ENCODE measurements around the gene UBE2D1. TPM values are rescaled to one million over a fixed set of nuclear protein-coding genes. Genes with fewer than 3 reads are reported as not detected.

Gene UBE2D1
- total RNA-seq, 1 experiment from 2014 or later, result 13.6 TPM

DNA sequence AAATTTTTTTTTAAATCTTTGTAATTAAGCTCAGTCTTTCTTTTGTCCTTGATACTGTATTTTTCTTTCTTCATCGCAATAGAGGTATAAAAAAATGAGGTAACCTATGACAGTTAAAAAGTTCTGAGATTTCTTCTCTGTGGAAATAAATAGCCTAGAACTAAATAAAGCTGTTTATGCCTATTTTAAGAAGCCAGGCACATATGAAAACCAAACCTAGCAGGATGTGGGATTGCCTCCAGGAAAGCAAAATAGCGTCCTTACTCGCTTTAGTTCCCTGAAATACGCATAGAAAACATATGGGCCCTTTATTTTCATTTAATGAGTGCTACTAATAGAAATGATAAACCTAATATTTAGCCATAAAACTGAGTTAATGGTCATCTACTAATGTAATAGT lies 6.6 kb downstream of the UBE2D1 start:
- peaks cover 34% of the 10 kb centered on the region for H4K20me1 ChIP-seq (ENCODE audit: low read length)
- ChIA-PET CTCF (no interaction called here), POLR2A (ENCODE audit: unreplicated experiment) (no interaction called here)
- intact Hi-C loops (cut with micrococcal nuclease), result no loop called here
- no TSS peak for BruUV-seq (replicated peaks)
- no peaks in the 10 kb centered on the region for H3K9me3 ChIP-seq (ENCODE audit: low read length)
- ATAC-seq, result no peak
- H2AFZ ChIP-seq (ENCODE audit: low read length), result no peak overlapping the region
- no peak for DNase-seq
- no peaks in the 10 kb centered on the region for H3K27me3 ChIP-seq (ENCODE audit: low read length)
- H3F3A ChIP-seq (ENCODE audit: low read length, unreplicated experiment), result no peaks in the 10 kb centered on the region
- TF ChIP-seq, protein P1, sequence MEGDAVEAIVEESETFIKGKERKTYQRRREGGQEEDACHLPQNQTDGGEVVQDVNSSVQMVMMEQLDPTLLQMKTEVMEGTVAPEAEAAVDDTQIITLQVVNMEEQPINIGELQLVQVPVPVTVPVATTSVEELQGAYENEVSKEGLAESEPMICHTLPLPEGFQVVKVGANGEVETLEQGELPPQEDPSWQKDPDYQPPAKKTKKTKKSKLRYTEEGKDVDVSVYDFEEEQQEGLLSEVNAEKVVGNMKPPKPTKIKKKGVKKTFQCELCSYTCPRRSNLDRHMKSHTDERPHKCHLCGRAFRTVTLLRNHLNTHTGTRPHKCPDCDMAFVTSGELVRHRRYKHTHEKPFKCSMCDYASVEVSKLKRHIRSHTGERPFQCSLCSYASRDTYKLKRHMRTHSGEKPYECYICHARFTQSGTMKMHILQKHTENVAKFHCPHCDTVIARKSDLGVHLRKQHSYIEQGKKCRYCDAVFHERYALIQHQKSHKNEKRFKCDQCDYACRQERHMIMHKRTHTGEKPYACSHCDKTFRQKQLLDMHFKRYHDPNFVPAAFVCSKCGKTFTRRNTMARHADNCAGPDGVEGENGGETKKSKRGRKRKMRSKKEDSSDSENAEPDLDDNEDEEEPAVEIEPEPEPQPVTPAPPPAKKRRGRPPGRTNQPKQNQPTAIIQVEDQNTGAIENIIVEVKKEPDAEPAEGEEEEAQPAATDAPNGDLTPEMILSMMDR (conservative IDR thresholded peaks at IDR 0.05; ENCODE audit: low read depth, low read length), result no peak
- TF ChIP-seq EZH2phosphoT487 (IDR thresholded peaks at IDR 0.05; ENCODE audit: borderline replicate concordance, low read length), result no peak
- no peak for TF ChIP-seq EZH2 (IDR thresholded peaks at IDR 0.05; ENCODE audit: low read length, unreplicated experiment)
- H3K4me3 ChIP-seq (ENCODE audit: low read length), result no peak overlapping the region
- H3K79me2 ChIP-seq (ENCODE audit: low read length), result peaks cover 63% of the 10 kb centered on the region
- no peaks in the 10 kb centered on the region for H3K9me2 ChIP-seq (replicated peaks; ENCODE audit: low read length)
- H3K27ac ChIP-seq (ENCODE audit: low read length), result no peak overlapping the region
- H3K36me3 ChIP-seq (ENCODE audit: low read depth, low read length), result no peaks in the 10 kb centered on the region
- no peak overlapping the region for H3K4me2 ChIP-seq (ENCODE audit: low read length)
- H3K9ac ChIP-seq (ENCODE audit: low read length), result no peak overlapping the region
- peaks cover 4% of the 10 kb centered on the region for H3K4me1 ChIP-seq (ENCODE audit: insufficient read depth, low read length)

DNA sequence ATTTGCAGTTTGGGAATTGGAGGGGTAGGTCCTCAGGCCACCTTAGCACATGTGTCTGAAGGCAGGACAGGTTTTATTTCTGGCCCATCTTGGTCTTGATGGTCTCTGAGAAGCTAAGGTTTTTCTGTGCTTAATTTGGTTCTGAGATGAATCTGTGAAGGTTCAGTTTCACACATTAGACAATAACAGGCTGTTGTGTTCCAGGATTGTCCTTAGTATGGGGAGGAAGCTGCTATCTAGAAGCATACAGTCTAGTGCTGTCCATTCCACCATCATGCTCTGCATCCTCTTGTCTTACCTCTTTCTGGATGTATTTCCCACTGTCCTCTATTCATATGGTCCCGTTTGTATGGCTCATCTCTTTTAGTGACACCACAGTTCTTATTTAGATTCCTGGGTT lies 7.1 kb downstream of the UBE2D1 start:
- Histone ChIP-seq H3K36me3 (ENCODE audit: low read depth, low read length) (no peaks in the 10 kb centered on the region), H3K4me3 (ENCODE audit: low read length) (no peak overlapping the region), H3K4me1 (ENCODE audit: insufficient read depth, low read length) (no peaks in the 10 kb centered on the region), H3K9me2 (replicated peaks; ENCODE audit: low read length) (no peaks in the 10 kb centered on the region), H3K9me3 (ENCODE audit: low read length) (no peaks in the 10 kb centered on the region), H3K27me3 (ENCODE audit: low read length) (no peaks in the 10 kb centered on the region), H2AFZ (ENCODE audit: low read length) (no peak overlapping the region), H4K20me1 (ENCODE audit: low read length) (peaks cover 28% of the 10 kb centered on the region; the same call in 1 of the 2 replicates), H3K27ac (ENCODE audit: low read length) (no peak overlapping the region), H3K4me2 (ENCODE audit: low read length) (no peak overlapping the region), H3F3A (ENCODE audit: low read length, unreplicated experiment) (no peaks in the 10 kb centered on the region), H3K79me2 (ENCODE audit: low read length) (peaks cover 59% of the 10 kb centered on the region), H3K9ac (ENCODE audit: low read length) (no peak overlapping the region)
- DNase-seq (no peak), ATAC-seq (no peak)
- no TSS peak for BruUV-seq (replicated peaks)
- TF ChIP-seq, protein P1 (conservative IDR thresholded peaks at IDR 0.05; ENCODE audit: low read depth, low read length), result no peak
- TF ChIP-seq EZH2phosphoT487 (IDR thresholded peaks at IDR 0.05; ENCODE audit: borderline replicate concordance, low read length) (no peak), EZH2 (IDR thresholded peaks at IDR 0.05; ENCODE audit: low read length, unreplicated experiment) (no peak)
- intact Hi-C loops (cut with micrococcal nuclease), result no loop called here
- ChIA-PET POLR2A (ENCODE audit: unreplicated experiment) (no interaction called here), CTCF (no interaction called here)

GRCh38 chr10:58347967-58348366 lies 13.2 kb downstream of the UBE2D1 start:
- peaks cover 4% of the 10 kb centered on the region; the same call in 1 of the 2 replicates for H3K36me3 ChIP-seq (ENCODE audit: low read depth, low read length)
- no peaks in the 10 kb centered on the region for H3K9me3 ChIP-seq (ENCODE audit: low read length)
- peaks cover 18% of the 10 kb centered on the region for H4K20me1 ChIP-seq (ENCODE audit: low read length)
- DNase-seq (no peak), ATAC-seq (no peak)
- peaks cover 10% of the 10 kb centered on the region for H3K4me1 ChIP-seq (ENCODE audit: insufficient read depth, low read length)
- BruUV-seq (replicated peaks), result no TSS peak
- H3K9ac ChIP-seq (ENCODE audit: low read length), result no peak overlapping the region
- intact Hi-C loops (cut with micrococcal nuclease), result no loop called here
- TF ChIP-seq EZH2phosphoT487 (IDR thresholded peaks at IDR 0.05; ENCODE audit: borderline replicate concordance, low read length) (no peak), EZH2 (IDR thresholded peaks at IDR 0.05; ENCODE audit: low read length, unreplicated experiment) (no peak)
- TF ChIP-seq, protein P1 (conservative IDR thresholded peaks at IDR 0.05; ENCODE audit: low read depth, low read length), result no peak
- CTCF ChIA-PET, result no interaction called here
- peaks cover 52% of the 10 kb centered on the region for H3K79me2 ChIP-seq (ENCODE audit: low read length)
- no peak overlapping the region for H3K4me3 ChIP-seq (ENCODE audit: low read length)
- H3K27me3 ChIP-seq (ENCODE audit: low read length), result no peaks in the 10 kb centered on the region
- no peak overlapping the region for H3K27ac ChIP-seq (ENCODE audit: low read length)
- no peak overlapping the region for H2AFZ ChIP-seq (ENCODE audit: low read length)
- POLR2A ChIA-PET (ENCODE audit: unreplicated experiment), result no interaction called here
- no peaks in the 10 kb centered on the region for H3K9me2 ChIP-seq (replicated peaks; ENCODE audit: low read length)
- H3K4me2 ChIP-seq (ENCODE audit: low read length), result no peak overlapping the region
- no peaks in the 10 kb centered on the region for H3F3A ChIP-seq (ENCODE audit: low read length, unreplicated experiment)
